Naive thymus-derived CD8-positive, alpha-beta T cell (primary cell): ENCODE measurements around the gene KRTAP10-4. TPM values are rescaled to one million over a fixed set of nuclear protein-coding genes. Genes with fewer than 3 reads are reported as not detected.

Experiments used
- ATAC-seq, 2 donors: fragments of 150-1000 bp; cut with Tn5 transposase in 1 of 2; sonication (Bioruptor Pico), chemical (Tn5 transposase) in 1 of 2; 1 replicate in 1 of 2; 2 replicates in 1 of 2; pipeline ENCODE4 v1.10.0; 2021; ENCODE audit warnings: mild to moderate bottlenecking in 2 of 2, moderate library complexity in 2 of 2
- POLR2A ChIA-PET: fragments of 350-600 bp; sonication (Branson Sonifier 250); formaldehyde crosslinking; loops from one replicate; lab custom pipeline; 2021; ENCODE audit warnings: antibody characterized with exemption; lab: Charles Lee
- DNase-seq, 10 donors: peaks; one replicate each; pipeline versions ENCODE4 v3.0.0 to v3.0.0-alpha.2; 2020 to 2022
- H3K27ac Mint-ChIP-seq, 10 donors: one replicate each; pipeline ENCODE4 v1.8.0; 2020 to 2022; ENCODE audit warnings: mild to moderate bottlenecking in 10 of 10, mixed read lengths in 10 of 10, moderate library complexity in 4 of 10, inconsistent platforms in 1 of 10
- H3K27me3 Mint-ChIP-seq, 5 donors: one replicate each; pipeline ENCODE4 v1.8.0; 2021 to 2022; ENCODE audit warnings: mixed read lengths in 5 of 5
- H3K36me3 Mint-ChIP-seq, 3 donors: one replicate each; pipeline ENCODE4 v1.8.0; 2020 to 2022; ENCODE audit warnings: mixed read lengths in 3 of 3, mild to moderate bottlenecking in 2 of 3, inconsistent platforms in 1 of 3
- H3K4me1 Mint-ChIP-seq, 4 donors: one replicate each; pipeline ENCODE4 v1.8.0; 2021 to 2022; ENCODE audit warnings: mixed read lengths in 4 of 4
- H3K4me3 Mint-ChIP-seq, 10 donors: one replicate each; pipeline ENCODE4 v1.8.0; 2020 to 2022; ENCODE audit warnings: mild to moderate bottlenecking in 10 of 10, mixed read lengths in 10 of 10, moderate library complexity in 6 of 10, inconsistent platforms in 1 of 10
- H3K9me3 Mint-ChIP-seq, 9 donors: one replicate each; pipeline ENCODE4 v1.8.0; 2020 to 2022; ENCODE audit warnings: mixed read lengths in 9 of 9, mild to moderate bottlenecking in 3 of 9, inconsistent platforms in 1 of 9, moderate library complexity in 1 of 9
- polyA plus RNA-seq, 3 donors: library from polyadenylated mRNA; unstranded; fragments of 300-500 nt; fragmentation: Illumina TruSeq; gene quantifications; one replicate each; pipeline ENCODE4 v1.2.3, GENCODE V29; 2021
- total RNA-seq, 8 experiments: library from RNA in 2 of 8; stranded (reverse) in 2 of 8; gene quantifications; one replicate each; pipeline ENCODE4 v1.2.3 and lab custom pipeline; 2021 to 2026

KRTAP10-4 gene
- total and polyA plus RNA-seq, 5 experiments from 2014 or later, result not detected

DNA sequence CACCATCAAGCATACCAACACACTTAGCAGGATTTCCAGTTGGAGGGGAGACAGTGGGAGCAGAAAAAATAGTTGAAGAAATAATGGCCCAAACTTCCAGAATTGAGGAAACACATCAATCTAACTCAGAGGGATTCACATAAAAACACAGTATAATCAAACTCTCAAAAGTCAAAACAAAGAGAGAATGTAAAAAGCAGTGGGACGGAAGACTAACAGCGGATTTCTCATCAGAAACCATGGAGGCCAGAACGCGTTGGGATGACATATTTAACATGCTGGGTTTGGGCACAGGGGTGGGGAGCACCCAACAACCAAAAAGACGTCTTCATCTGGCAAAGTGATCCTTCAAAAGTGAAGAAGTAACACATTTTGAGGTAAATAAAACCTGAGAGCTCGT is 46.4 kb downstream of the KRTAP10-4 start:
- Mint-ChIP-seq H3K27ac (peak overlapping the region; percentile 40 to 98 (median 94)), H3K4me3 (peak overlapping the region in 7 of 10 donors; percentile 36 to 87 (median 71)), H3K4me1 (peaks cover 32 to 55% (median 49%) of the 10 kb centered on the region in 4 donors)

DNA sequence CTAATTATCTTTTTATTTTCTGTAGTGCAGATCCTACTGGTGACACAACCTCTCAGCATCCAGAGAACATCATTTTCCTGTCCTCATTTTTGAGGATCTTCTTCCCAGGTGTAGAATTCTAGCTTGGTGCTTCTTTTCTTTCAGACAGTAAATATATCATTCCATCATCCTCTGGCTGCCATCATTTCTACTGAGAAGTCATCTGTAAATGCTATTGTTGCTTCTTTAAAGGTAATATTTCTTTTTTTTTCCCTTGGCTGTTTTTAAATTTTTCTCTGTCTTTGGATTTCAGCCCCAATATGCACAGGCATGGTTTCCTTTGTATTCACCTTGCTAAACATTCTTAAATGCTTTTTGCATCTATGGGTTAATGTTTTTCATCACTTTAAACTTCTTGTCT is 50.0 kb downstream of the KRTAP10-4 start:
- Mint-ChIP-seq H3K4me3 (peak overlapping the region in 1 of 10 donors; percentile 13), H3K36me3 (peaks cover 0 to 52% (median 43%) of the 10 kb centered on the region in 3 donors), H3K4me1 (peaks cover 22 to 47% (median 39%) of the 10 kb centered on the region in 4 donors), H3K27ac (peak overlapping the region in 3 of 10 donors; percentile 6 to 29 (median 14)), H3K9me3 (peaks cover 25 to 63% (median 52%) of the 10 kb centered on the region in 9 donors), H3K27me3 (peaks cover 0 to 2% (median 0%) of the 10 kb centered on the region in 5 donors)
- DNase-seq (no peak), ATAC-seq (no peak)
- POLR2A ChIA-PET, result no interaction called here

More for the DNA sequence above, 46.4 kb downstream of the KRTAP10-4 start:
- ATAC-seq, result no peak
- POLR2A ChIA-PET, result interaction anchor here (1.4 to 2.4 kb wide), 4 partner anchors 9 to 38 kb away, joined by 5 to 19 read pairs (median 6); partner anchors contain the start of gene KRTAP12-3
- DNase-seq, result no peak
- Mint-ChIP-seq H3K36me3 (peaks cover 0 to 52% (median 43%) of the 10 kb centered on the region in 3 donors), H3K9me3 (peaks cover 25 to 60% (median 51%) of the 10 kb centered on the region in 9 donors), H3K27me3 (peaks cover 0 to 2% (median 0%) of the 10 kb centered on the region in 5 donors)

Other genes with a start within 250 kb of the KRTAP10-4 start
- 10 to 100 TPM; 59.0 to 60.2 TPM for gene CFAP410, start 234.3 kb upstream of the KRTAP10-4 start, total RNA-seq
- gene CFAP410, start 234.3 kb upstream of the KRTAP10-4 start, polyA plus RNA-seq, result 10 to 100 TPM; 23.2 to 40.6 (median 29.1) TPM
- under 1 TPM; 0.31 to 0.58 TPM for gene TRPM2, start 220.1 kb upstream of the KRTAP10-4 start, total RNA-seq
- gene TRPM2, start 220.1 kb upstream of the KRTAP10-4 start, polyA plus RNA-seq, result 1 to 10 TPM in 1 of 3 donors, under 1 TPM in 2; 0.20 to 1.2 (median 0.37) TPM
- under 1 TPM; 0.88 to 0.91 TPM for gene LRRC3, start 118.2 kb upstream of the KRTAP10-4 start, total RNA-seq
- gene LRRC3, start 118.2 kb upstream of the KRTAP10-4 start, polyA plus RNA-seq, result under 1 TPM; 0.06 to 0.32 (median 0.08) TPM
- not detected for gene KRTAP10-1, start 33.5 kb upstream of the KRTAP10-4 start, total RNA-seq
- gene KRTAP10-1, start 33.5 kb upstream of the KRTAP10-4 start, polyA plus RNA-seq, result not detected
- gene KRTAP10-2, start 22.2 kb upstream of the KRTAP10-4 start, total RNA-seq, result not detected
- gene KRTAP10-2, start 22.2 kb upstream of the KRTAP10-4 start, polyA plus RNA-seq, result not detected
- gene KRTAP10-3, start 14.9 kb upstream of the KRTAP10-4 start, total RNA-seq, result not detected
- gene KRTAP10-3, start 14.9 kb upstream of the KRTAP10-4 start, polyA plus RNA-seq, result not detected
- not detected for gene KRTAP10-5, start 6.9 kb downstream of the KRTAP10-4 start, total RNA-seq
- gene KRTAP10-5, start 6.9 kb downstream of the KRTAP10-4 start, polyA plus RNA-seq, result not detected
- not detected for gene KRTAP10-6, start 18.8 kb downstream of the KRTAP10-4 start, total RNA-seq
- not detected for gene KRTAP10-6, start 18.8 kb downstream of the KRTAP10-4 start, polyA plus RNA-seq
- gene KRTAP10-7, start 26.9 kb downstream of the KRTAP10-4 start, total RNA-seq, result not detected
- gene KRTAP10-7, start 26.9 kb downstream of the KRTAP10-4 start, polyA plus RNA-seq, result not detected
- not detected for gene KRTAP10-8, start 38.4 kb downstream of the KRTAP10-4 start, total RNA-seq
- not detected for gene KRTAP10-8, start 38.4 kb downstream of the KRTAP10-4 start, polyA plus RNA-seq
- gene KRTAP10-9, start 53.4 kb downstream of the KRTAP10-4 start, total RNA-seq, result not detected
- not detected for gene KRTAP10-9, start 53.4 kb downstream of the KRTAP10-4 start, polyA plus RNA-seq
- not detected for gene KRTAP10-10, start 63.6 kb downstream of the KRTAP10-4 start, total RNA-seq
- gene KRTAP10-10, start 63.6 kb downstream of the KRTAP10-4 start, polyA plus RNA-seq, result not detected
- gene KRTAP10-11, start 72.7 kb downstream of the KRTAP10-4 start, total RNA-seq, result not detected
- not detected for gene KRTAP10-11, start 72.7 kb downstream of the KRTAP10-4 start, polyA plus RNA-seq
- gene KRTAP12-4, start 80.9 kb downstream of the KRTAP10-4 start, total RNA-seq, result not detected
- not detected for gene KRTAP12-4, start 80.9 kb downstream of the KRTAP10-4 start, polyA plus RNA-seq
- gene KRTAP12-3, start 84.2 kb downstream of the KRTAP10-4 start, total RNA-seq, result not detected
- gene KRTAP12-3, start 84.2 kb downstream of the KRTAP10-4 start, polyA plus RNA-seq, result not detected
- gene KRTAP12-2, start 93.2 kb downstream of the KRTAP10-4 start, total RNA-seq, result not detected
- gene KRTAP12-2, start 93.2 kb downstream of the KRTAP10-4 start, polyA plus RNA-seq, result not detected
- gene KRTAP12-1, start 108.4 kb downstream of the KRTAP10-4 start, total RNA-seq, result not detected
- not detected for gene KRTAP12-1, start 108.4 kb downstream of the KRTAP10-4 start, polyA plus RNA-seq
- gene KRTAP10-12, start 123.4 kb downstream of the KRTAP10-4 start, total RNA-seq, result not detected
- not detected for gene KRTAP10-12, start 123.4 kb downstream of the KRTAP10-4 start, polyA plus RNA-seq
- gene TSPEAR, start 137.8 kb downstream of the KRTAP10-4 start, total RNA-seq, result not detected
- under 1 TPM in 1 of 3 donors, not detected in 2; 0.07 TPM for gene TSPEAR, start 137.8 kb downstream of the KRTAP10-4 start, polyA plus RNA-seq
- 100 to 1,000 TPM; 167 to 186 TPM for gene UBE2G2, start 228.1 kb downstream of the KRTAP10-4 start, total RNA-seq
- gene UBE2G2, start 228.1 kb downstream of the KRTAP10-4 start, polyA plus RNA-seq, result 10 to 100 TPM; 56.2 to 72.8 (median 62.3) TPM
- 10 to 100 TPM; 50.2 to 54.6 TPM for gene SUMO3, start 244.3 kb downstream of the KRTAP10-4 start, total RNA-seq
- 10 to 100 TPM; 82.8 to 94.1 (median 86.7) TPM for gene SUMO3, start 244.3 kb downstream of the KRTAP10-4 start, polyA plus RNA-seq